ENCODE results near the gene CIDEC. TPM values are rescaled to one million over a fixed set of nuclear protein-coding genes. Genes with fewer than 3 reads are reported as not detected.

CIDEC gene
- total and polyA plus RNA-seq, 2 experiments from 2014 or later, result not detected

DNA sequence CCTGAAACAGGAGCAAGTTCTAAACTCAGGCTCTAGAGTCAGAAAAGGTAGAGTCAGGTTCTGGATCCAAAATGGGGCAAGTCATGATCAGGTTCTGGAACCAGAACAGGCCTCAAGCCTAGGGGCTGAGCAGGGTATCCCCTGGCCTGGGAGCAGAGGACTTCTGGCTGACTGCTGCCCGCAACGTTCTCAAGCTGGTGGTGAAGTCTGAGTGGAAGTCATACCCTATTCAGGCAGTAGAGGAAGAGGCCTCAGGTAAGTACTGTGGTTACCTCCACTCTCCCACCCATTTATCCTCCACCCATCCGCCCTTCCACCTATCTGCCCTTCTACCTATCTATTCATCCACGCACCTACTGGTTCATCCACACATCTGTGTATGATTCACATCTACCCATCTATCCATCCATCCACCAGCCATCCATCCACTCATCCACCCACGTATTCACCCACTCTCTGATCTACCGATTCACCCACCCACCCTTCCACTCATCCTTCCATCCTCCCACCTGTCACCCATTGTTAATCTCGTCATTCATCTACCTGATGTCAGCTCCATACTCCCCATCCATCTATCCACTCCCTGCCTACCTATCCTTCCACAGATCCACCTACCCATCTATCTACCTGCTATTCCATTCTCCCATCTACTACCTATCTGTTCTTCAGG lies 61.3 kb downstream of the CIDEC start:
- no peak overlapping the region for H3K4me3 Mint-ChIP-seq
- no peaks in the 10 kb centered on the region for H3K9me3 Mint-ChIP-seq
- DNase-seq (ENCODE audit: low spot score) (no peak), ATAC-seq (no peak)
- no peak overlapping the region for H3K27ac Mint-ChIP-seq
- no peak overlapping the region for H2AFZ ChIP-seq
- no peaks in the 10 kb centered on the region for H3K36me3 ChIP-seq (ENCODE audit: insufficient read depth)
- H3K4me1 ChIP-seq (ENCODE audit: insufficient read depth), result no peaks in the 10 kb centered on the region
- no peaks in the 10 kb centered on the region for H3F3A ChIP-seq (replicated peaks; ENCODE audit: low read depth)
- H3K27ac ChIP-seq (ENCODE audit: low read depth), result no peak overlapping the region
- H3K4me1 Mint-ChIP-seq, result no peaks in the 10 kb centered on the region; the same call in 2 of the 3 replicates
- H3K4me2 ChIP-seq, result no peak overlapping the region
- H4K20me1 ChIP-seq (replicated peaks; ENCODE audit: insufficient read depth), result no peaks in the 10 kb centered on the region
- H3K36me3 Mint-ChIP-seq (ENCODE audit: low read depth), result no peaks in the 10 kb centered on the region
- H3K27me3 Mint-ChIP-seq (ENCODE audit: insufficient read depth, low read depth, poor library complexity), result peaks cover 3% of the 10 kb centered on the region
- no peaks in the 10 kb centered on the region for H3K9me2 ChIP-seq (ENCODE audit: insufficient read depth)
- H3K79me2 ChIP-seq (replicated peaks; ENCODE audit: insufficient read depth), result no peaks in the 10 kb centered on the region
- no peak overlapping the region for H3K4me3 ChIP-seq
- TF ChIP-seq ETS1 (IDR thresholded peaks at IDR 0.05) (no peak), EZH2 (IDR thresholded peaks at IDR 0.05; ENCODE audit: low read depth, unreplicated experiment) (no peak), ZNF331 (CRISPR knock-in tag; IDR thresholded peaks at IDR 0.05; ENCODE audit: low read depth) (no peak), STAT1 (IDR thresholded peaks at IDR 0.05; ENCODE audit: unreplicated experiment) (no peak), CREB1 (CRISPR knock-in tag; IDR thresholded peaks at IDR 0.05; ENCODE audit: low read depth) (no peak), JUNB (IDR thresholded peaks at IDR 0.05; ENCODE audit: unreplicated experiment) (no peak), EZH2phosphoT487 (IDR thresholded peaks at IDR 0.05; ENCODE audit: unreplicated experiment) (no peak), NANOG (IDR thresholded peaks at IDR 0.05; ENCODE audit: borderline replicate concordance) (no peak), POLR2AphosphoS5 (IDR thresholded peaks at IDR 0.05; ENCODE audit: low read depth) (no peak)
- TF ChIP-seq, protein P1, sequence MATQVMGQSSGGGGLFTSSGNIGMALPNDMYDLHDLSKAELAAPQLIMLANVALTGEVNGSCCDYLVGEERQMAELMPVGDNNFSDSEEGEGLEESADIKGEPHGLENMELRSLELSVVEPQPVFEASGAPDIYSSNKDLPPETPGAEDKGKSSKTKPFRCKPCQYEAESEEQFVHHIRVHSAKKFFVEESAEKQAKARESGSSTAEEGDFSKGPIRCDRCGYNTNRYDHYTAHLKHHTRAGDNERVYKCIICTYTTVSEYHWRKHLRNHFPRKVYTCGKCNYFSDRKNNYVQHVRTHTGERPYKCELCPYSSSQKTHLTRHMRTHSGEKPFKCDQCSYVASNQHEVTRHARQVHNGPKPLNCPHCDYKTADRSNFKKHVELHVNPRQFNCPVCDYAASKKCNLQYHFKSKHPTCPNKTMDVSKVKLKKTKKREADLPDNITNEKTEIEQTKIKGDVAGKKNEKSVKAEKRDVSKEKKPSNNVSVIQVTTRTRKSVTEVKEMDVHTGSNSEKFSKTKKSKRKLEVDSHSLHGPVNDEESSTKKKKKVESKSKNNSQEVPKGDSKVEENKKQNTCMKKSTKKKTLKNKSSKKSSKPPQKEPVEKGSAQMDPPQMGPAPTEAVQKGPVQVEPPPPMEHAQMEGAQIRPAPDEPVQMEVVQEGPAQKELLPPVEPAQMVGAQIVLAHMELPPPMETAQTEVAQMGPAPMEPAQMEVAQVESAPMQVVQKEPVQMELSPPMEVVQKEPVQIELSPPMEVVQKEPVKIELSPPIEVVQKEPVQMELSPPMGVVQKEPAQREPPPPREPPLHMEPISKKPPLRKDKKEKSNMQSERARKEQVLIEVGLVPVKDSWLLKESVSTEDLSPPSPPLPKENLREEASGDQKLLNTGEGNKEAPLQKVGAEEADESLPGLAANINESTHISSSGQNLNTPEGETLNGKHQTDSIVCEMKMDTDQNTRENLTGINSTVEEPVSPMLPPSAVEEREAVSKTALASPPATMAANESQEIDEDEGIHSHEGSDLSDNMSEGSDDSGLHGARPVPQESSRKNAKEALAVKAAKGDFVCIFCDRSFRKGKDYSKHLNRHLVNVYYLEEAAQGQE (IDR thresholded peaks at IDR 0.05; ENCODE audit: unreplicated experiment), result no peak
- TF ChIP-seq, protein P2, sequence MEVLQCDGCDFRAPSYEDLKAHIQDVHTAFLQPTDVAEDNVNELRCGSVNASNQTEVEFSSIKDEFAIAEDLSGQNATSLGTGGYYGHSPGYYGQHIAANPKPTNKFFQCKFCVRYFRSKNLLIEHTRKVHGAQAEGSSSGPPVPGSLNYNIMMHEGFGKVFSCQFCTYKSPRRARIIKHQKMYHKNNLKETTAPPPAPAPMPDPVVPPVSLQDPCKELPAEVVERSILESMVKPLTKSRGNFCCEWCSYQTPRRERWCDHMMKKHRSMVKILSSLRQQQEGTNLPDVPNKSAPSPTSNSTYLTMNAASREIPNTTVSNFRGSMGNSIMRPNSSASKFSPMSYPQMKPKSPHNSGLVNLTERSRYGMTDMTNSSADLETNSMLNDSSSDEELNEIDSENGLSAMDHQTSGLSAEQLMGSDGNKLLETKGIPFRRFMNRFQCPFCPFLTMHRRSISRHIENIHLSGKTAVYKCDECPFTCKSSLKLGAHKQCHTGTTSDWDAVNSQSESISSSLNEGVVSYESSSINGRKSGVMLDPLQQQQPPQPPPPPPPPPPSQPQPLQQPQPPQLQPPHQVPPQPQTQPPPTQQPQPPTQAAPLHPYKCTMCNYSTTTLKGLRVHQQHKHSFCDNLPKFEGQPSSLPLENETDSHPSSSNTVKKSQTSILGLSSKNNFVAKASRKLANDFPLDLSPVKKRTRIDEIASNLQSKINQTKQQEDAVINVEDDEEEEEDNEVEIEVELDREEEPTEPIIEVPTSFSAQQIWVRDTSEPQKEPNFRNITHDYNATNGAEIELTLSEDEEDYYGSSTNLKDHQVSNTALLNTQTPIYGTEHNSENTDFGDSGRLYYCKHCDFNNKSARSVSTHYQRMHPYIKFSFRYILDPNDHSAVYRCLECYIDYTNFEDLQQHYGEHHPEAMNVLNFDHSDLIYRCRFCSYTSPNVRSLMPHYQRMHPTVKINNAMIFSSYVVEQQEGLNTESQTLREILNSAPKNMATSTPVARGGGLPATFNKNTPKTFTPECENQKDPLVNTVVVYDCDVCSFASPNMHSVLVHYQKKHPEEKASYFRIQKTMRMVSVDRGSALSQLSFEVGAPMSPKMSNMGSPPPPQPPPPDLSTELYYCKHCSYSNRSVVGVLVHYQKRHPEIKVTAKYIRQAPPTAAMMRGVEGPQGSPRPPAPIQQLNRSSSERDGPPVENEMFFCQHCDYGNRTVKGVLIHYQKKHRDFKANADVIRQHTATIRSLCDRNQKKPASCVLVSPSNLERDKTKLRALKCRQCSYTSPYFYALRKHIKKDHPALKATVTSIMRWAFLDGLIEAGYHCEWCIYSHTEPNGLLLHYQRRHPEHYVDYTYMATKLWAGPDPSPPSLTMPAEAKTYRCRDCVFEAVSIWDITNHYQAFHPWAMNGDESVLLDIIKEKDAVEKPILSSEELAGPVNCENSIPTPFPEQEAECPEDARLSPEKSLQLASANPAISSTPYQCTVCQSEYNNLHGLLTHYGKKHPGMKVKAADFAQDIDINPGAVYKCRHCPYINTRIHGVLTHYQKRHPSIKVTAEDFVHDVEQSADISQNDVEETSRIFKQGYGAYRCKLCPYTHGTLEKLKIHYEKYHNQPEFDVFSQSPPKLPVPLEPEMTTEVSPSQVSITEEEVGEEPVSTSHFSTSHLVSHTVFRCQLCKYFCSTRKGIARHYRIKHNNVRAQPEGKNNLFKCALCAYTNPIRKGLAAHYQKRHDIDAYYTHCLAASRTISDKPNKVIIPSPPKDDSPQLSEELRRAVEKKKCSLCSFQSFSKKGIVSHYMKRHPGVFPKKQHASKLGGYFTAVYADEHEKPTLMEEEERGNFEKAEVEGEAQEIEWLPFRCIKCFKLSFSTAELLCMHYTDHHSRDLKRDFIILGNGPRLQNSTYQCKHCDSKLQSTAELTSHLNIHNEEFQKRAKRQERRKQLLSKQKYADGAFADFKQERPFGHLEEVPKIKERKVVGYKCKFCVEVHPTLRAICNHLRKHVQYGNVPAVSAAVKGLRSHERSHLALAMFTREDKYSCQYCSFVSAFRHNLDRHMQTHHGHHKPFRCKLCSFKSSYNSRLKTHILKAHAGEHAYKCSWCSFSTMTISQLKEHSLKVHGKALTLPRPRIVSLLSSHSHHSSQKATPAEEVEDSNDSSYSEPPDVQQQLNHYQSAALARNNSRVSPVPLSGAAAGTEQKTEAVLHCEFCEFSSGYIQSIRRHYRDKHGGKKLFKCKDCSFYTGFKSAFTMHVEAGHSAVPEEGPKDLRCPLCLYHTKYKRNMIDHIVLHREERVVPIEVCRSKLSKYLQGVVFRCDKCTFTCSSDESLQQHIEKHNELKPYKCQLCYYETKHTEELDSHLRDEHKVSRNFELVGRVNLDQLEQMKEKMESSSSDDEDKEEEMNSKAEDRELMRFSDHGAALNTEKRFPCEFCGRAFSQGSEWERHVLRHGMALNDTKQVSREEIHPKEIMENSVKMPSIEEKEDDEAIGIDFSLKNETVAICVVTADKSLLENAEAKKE (CRISPR knock-in tag; IDR thresholded peaks at IDR 0.05), result no peak
- TF ChIP-seq, protein P3, sequence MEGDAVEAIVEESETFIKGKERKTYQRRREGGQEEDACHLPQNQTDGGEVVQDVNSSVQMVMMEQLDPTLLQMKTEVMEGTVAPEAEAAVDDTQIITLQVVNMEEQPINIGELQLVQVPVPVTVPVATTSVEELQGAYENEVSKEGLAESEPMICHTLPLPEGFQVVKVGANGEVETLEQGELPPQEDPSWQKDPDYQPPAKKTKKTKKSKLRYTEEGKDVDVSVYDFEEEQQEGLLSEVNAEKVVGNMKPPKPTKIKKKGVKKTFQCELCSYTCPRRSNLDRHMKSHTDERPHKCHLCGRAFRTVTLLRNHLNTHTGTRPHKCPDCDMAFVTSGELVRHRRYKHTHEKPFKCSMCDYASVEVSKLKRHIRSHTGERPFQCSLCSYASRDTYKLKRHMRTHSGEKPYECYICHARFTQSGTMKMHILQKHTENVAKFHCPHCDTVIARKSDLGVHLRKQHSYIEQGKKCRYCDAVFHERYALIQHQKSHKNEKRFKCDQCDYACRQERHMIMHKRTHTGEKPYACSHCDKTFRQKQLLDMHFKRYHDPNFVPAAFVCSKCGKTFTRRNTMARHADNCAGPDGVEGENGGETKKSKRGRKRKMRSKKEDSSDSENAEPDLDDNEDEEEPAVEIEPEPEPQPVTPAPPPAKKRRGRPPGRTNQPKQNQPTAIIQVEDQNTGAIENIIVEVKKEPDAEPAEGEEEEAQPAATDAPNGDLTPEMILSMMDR (conservative IDR thresholded peaks at IDR 0.05; ENCODE audit: low read depth in 2 of 2), result no peak
- H3K27me3 ChIP-seq (ENCODE audit: insufficient read depth), result no peaks in the 10 kb centered on the region

Measured in GM23338 (cell line).